ENCODE data around the gene ZNF579. TPM values are rescaled to one million over a fixed set of nuclear protein-coding genes. Genes with fewer than 3 reads are reported as not detected.
A peak's percentile ranks its signal among the peaks of the same experiment; 100 is the strongest.
"Not testable (repeated sequence)": the region's sequence is repeated elsewhere in the genome, so short reads cannot be mapped to it uniquely, and the experiment has no call there.

ZNF579 gene
- total RNA-seq, 1 donor from 2014 or later, result 4.5 TPM

DNA sequence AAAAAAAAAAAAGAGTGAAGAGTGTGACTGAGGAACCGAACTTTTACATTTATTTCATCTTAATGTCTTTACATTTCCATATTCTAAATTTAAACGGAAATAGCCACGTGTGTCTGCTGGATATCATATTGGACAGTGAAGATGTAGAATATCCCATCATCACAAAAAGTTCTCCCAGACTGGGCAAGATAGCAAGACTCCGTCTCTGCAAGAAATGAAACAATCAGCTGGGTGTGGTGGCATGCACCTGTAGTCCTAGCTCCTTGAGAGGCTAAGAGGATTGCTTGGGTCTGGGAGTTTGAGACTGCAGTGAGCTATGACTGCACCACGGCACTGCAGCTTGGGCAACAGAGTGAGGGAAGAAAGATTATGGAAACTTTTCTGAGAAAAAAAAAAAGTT is 3.9 kb downstream of the ZNF579 start:
- no peak for ATAC-seq
- DNase-seq (ENCODE audit: low spot score), result no peak

DNA sequence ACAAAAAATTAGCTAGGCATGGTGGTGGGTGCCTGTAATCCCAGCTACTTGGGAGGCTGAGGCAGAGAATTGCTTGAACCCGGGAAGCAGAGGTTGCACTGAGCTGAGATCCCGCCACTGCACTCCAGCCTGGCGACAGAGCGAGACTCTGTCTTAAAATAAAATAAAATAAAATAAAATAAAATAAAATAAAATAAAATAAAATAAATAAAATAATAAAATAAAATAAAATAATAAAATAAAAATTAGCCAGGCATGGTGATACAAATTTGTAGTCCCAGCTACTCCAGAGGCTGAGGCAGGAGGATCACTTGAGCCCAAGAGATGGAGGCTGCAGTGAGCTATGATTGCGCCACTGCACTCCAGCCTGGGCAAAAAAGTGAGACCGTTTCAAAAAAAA is 6.7 kb downstream of the ZNF579 start:
- ATAC-seq; DNase-seq (ENCODE audit: low spot score): not testable (repeated sequence)

DNA sequence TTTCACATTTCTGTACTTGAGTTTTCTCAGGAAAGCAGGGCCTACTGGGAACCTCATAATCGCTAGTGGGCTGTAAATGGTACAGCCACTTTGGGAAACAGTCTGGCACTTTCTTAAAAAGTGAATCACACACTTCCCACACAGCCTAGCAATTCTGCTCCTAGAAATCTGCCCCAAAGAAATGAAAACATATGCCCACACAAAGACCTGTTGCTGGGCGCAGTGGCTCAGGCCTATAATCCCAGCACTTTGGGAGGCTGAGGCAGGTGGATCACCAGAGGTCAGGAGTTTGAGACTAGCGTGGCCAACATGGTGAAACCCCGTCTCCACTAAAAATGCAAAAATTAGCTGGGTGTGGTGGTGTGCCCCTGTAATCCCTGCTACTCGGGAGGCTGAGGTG is 11.2 kb downstream of the ZNF579 start:
- not testable (repeated sequence) for DNase-seq (ENCODE audit: low spot score); ATAC-seq

DNA sequence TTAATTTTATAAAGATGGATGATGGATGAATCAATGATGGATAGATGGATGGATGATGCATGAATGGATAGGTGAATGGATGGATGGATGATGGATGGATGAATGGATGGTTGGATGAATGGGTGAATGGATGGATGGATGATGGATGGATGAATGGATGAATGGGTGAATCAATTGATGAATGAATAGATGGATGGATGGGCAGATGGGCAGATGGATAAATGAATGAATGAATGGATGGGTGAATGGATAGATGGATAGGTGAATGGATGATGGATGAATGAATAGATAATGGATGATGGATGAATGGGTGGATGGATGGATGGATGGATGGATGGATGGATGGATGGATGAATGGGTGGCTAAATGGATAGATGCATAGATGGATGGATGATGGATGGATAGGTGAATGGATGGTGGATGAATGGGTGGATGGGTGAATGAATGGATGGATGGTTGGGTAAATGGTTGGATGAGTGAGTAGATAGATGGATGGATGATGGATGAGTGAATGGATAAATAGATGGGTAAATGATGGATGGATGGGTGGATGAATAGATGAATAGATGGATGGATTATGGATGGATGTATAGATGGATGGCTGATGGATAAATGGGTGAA is 12.8 kb downstream of the ZNF579 start:
- ATAC-seq, result no peak

DNA sequence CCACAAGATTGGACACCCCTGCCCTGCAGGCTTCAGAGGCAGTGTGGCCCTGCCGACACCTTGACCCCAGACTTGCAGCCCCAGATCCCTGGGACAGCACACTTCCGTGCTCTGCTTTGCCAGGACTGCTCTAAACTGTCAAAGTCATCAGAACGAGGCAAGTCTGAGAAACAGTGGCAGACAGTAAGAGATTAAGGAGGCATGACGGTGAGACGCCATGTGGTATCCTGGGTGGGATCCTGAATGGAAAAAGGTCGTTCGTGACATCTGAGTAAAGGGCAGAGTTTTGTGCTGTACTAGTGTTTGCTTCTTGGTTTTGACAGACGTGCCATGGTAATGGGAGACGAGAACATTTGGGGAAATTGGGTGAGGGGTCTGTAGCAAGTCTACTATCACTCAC is 13.8 kb downstream of the ZNF579 start:
- DNase-seq (ENCODE audit: low spot score), result no peak
- ATAC-seq, result no peak

More for the DNA sequence above, 12.8 kb downstream of the ZNF579 start:
- no peak for DNase-seq (ENCODE audit: low spot score)

DNA sequence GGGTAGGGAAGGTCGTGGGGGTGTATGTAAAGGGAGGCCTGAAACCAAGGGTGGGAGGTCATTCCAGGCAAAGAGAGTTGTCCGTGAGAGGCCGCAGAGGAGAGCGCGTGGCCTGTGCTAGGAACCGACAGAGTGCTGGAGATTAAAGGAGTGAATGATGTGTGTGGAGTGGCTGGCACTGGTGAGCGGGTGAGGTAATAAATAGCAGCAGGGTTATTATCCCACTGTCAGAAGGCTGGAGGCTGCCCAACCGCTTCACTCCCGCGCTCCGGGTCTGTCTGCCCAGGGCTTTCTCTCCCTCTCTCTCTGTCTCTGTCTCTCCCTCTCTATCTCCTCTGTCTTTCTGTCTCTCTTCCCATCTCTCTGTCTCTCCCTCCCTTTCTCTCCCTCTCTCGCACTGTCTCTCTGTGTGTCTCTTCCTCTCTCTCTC is 17.4 kb downstream of the ZNF579 start:
- ATAC-seq (no peak), DNase-seq (ENCODE audit: low spot score) (no peak)

DNA sequence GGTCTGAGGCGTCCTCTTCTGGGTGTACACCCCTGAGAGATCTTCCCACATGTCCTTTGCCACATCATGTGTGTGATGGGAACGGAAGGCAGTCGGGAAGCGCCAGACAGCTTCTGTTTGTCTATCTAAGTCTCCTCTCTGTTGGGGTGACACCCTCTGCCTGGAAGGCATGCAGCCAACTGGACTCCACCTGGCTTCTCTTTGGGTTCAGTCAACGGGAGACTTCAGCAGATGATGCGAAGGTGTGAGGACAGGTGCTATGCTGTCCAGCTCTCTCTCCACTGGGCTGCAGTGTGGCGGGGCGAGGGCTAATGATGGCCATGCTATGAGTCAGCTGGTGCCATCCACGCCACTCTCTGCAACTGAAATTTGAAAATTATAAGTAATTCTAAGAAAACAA is 21.0 kb downstream of the ZNF579 start:
- DNase-seq (ENCODE audit: low spot score) (no peak), ATAC-seq (no peak)

DNA sequence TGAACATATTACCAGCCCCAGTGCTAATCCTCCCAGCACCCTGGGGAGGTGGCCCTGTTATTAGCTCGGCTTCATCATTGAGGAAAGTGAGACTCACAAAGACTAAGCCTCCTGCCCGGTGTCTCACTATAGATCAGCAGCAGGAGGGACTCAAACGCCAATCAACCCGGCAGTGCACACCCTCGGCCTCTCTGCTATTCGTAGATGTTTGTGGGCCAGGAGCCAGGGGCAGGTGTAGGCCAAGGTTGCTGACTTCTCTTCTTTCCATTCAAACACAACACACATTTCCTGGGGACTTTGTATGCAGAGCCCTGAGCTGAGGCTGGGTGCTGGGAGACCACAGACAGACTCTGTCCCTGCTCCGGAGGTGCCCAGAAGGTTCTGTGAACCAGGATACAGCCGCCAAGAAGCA is 25.9 kb downstream of the ZNF579 start:
- DNase-seq (ENCODE audit: low spot score), result no peak
- ATAC-seq, result no peak

DNA sequence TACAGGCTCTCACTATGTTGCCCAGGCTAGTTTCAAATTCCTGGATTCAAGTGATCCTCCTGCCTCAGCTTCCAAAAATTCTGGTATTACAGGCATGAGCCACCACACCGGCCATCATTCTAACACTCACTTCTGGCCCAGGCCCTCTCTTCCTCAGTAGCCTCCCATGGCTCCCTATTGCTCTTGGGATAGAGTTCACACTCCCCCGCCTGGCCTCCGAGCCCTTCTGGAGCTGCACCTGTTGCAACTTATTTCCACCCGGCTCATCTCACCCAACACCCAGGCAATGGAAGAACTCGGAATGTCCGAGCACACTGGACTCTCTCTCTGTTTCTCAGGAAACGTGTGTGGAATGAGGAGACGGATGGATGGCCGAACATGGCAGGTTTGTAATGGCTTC is 26.3 kb downstream of the ZNF579 start:
- ATAC-seq, result no peak
- no peak for DNase-seq (ENCODE audit: low spot score)

DNA sequence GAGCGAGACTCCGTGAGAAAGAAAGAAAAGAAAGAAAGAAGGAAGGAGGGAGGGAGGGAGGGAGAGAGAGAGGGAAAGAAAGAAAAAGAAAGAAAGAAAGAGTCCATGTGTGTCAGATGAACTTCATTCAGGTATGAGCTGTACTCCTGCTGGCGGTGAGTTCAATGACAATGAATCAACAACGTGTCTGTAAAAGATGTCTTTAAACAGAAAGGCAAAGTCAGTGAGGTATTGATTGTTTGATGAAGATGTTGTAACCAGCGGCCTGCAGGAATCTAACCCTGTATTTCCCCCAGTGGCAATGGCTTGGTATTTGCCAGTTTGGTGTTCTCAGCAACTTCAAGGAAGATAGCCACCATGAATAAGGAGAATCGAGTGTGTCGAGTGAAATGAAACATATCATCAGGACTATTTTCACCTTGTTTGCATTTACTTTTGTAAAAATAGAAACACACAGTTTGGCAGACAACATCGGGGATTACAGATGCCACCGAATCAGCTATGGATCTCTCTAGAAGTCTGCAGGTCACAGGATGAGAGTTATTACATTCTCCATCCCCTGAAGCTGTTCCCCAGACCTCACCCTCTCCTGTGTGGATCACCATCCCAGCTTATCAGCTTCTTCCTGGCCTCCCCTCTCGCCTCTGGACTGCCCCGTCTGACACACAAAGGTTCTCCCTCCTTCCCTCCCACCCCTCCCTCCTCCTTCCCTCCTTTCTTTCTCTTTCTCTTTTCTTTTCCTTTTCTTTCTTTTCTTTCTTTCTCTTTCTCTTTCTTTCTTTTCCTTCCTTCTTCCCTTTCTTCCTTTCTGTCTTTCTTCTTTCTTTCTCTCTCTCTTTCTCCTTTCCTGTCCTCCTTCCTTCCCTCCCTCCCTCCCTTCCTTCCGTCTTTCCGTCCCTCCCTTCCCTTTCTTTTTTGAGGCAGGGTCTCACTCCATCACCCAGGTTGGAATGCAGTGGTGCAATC is 27.1 kb downstream of the ZNF579 start:
- ATAC-seq, result no peak
- no peak for DNase-seq (ENCODE audit: low spot score)

DNA sequence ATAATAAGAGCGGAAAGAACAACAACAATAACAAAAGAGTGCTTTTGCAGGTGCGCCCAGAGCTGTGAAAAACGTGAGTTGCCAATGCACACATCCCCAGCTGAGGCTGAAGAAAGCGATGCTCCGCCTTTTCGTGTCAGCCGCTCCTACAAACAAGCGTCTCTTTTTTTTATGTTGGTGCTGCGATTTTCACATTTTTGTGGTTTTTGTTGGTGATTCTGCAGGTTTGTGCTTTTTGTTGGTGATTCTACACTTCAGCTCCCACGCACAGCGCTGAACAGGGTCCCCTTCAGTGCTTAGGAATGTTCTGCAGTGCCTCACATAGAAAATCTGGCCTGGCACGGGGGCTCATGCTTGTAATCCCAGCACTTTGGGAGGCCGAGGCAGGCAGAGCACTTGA is 28.0 kb downstream of the ZNF579 start:
- ATAC-seq (no peak), DNase-seq (ENCODE audit: low spot score) (no peak)

DNA sequence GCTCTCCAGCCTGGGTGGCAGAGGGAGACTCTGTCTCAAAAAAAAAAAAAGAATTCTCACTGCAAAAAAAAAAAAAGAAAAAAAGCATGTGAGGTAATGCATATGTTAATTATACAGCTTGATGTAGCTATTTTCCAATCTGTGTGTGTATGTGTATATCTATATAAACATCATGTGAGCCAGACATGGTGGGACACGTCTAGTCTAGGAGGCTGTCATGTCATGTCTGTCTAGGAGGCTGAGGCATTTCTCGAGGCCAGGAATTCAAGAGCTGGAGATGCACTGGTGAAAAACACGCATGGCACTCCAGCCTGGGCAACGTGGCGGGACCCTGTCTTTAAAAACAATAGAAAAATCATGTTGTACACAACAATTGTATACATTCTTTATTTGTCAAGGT is 28.4 kb downstream of the ZNF579 start:
- DNase-seq (ENCODE audit: low spot score) (no peak), ATAC-seq (no peak)

DNA sequence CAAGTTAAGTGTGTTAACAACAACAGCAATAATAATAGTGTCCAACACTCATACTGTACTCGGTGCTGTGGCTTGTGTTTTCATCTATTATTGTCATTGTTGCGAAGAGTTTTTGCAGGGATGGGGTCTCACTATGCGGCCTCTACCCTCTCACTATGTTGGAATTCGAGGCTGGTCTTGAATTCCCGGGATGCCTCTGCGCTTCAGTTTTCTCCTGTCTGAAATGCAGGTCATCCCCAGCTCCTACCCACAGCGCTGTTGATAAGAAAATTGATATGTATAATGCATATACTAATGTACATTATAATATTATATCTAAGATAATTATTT is 30.4 kb downstream of the ZNF579 start:
- ATAC-seq, result no peak
- DNase-seq (ENCODE audit: low spot score), result no peak

DNA sequence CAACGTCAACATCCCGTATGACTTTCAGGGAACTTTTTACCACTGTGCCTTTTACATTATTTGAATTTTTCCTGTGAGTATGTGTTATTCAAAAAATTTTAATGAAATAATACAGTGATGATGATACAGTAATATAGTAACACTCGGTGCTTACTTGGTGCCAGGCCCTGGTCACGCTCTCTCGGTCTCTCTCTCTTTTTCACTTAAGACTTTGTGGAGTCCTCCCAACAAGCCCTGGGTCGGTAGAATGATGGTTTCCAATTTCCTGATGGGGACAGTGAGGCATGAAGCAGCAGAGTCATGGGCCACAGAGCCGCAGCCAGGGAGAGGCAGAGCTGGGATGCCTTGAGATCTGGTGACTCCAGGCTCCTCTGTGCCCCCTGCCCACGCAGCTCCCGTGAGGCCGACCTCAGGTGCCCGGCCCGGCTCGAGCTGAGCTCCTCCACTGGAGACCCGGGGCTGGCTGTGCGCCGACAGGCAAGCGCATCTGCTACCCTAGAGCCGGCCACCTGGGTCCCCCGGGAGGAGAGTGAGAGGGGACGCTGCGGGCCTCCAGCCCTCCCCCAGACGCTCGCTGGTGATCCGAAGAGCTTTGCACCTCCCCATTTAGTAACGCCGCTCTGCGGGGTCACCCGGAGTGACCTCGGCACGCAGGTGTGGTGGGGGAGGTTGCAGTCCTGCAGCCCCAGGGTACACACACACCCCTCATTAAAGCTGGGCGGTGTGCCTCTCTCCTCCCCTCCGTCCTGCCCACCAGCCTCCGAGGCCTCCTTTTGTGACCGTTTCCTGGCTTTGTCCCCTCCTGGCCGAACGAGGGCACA is 30.9 kb downstream of the ZNF579 start:
- ATAC-seq (peak; percentile 24), DNase-seq (ENCODE audit: low spot score) (no peak)

DNA sequence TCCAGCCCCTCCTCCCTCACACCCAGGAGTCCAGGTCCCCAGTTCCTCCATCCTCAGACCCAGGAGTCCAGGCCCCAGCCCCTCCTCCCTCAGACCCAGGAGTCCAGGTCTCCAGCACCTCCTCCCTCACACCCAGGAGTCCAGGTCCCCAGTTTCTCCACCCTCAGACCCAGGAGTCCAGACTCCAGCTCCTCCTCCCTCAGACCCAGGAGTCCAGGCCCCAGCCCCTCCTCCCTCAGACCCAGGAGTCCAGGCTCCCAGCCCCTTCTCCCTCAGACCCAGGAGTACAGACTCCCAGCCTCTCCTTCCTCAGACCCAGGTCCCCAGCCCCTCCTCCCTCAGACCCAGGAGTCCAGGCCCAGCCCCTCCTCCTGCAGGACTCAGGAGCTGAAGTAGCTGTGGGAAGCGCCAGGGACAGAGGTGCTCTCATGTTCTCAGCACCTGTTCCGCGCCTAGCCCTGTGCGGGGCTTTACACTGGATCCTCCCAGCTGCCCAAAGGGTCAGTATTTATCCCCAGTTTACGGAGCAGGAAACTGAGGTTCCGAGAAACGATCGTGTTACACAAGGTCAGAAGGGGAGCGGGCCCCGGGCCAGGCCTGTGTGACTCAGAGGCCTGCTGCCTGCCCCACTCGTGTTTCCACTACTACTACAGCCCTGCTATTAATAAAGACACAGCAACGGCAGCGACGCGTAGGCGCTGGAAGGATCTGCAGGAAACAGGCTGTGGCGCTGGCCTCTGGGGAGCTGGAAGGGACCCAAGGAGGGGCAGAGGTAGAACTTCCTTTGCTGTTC is 33.6 kb downstream of the ZNF579 start:
- DNase-seq (ENCODE audit: low spot score) (peak; percentile 53), ATAC-seq (peak; percentile 69)

DNA sequence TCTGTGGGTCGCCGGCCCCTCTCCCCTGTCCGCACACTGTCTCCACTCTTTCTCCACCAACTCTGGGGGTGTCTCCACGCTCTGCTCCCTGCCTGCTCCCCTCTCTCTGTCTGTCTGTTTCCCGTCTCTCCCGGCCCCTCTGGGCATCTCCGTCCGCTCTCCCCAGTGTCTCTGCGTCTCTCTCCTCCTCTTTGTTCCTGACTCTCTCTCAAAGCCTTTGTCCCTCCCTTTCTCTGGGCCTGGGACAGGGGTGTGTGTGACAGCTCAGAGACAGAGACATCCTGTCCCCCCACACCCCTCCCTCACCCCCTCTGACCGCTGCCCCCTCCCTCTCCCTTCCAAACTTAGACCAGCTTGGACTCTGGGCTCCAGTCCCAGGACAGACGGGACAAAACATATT is 34.6 kb downstream of the ZNF579 start:
- DNase-seq (ENCODE audit: low spot score) (no peak), ATAC-seq (no peak)

DNA sequence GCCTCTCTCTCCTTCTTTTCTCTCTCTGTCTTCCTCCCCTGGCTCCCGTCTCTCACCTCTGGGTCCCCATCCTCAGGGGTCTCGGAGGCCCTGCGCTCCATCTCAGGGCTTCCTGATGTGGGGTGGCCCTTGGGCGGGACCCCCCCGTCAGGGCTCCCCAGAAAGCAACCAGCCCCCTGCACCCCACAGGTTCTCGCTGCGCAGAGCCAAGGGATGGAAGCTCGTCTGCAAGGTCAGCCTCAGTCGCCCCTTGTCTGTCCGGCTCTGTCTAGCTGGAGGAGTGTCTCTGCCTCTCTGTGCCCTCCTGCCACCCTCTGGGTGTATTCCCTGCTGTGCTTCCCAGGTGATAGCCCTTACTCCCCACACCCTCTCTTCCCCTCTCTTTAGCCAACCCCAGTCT is 35.2 kb downstream of the ZNF579 start, which contains the start of gene SBK3:
Gene SBK3 (minus strand): TSS at position 101 of the 400 bp plus-strand sequence. CDS start 0 bp downstream, at position 101.
- ATAC-seq, result no peak
- no peak for DNase-seq (ENCODE audit: low spot score)

DNA sequence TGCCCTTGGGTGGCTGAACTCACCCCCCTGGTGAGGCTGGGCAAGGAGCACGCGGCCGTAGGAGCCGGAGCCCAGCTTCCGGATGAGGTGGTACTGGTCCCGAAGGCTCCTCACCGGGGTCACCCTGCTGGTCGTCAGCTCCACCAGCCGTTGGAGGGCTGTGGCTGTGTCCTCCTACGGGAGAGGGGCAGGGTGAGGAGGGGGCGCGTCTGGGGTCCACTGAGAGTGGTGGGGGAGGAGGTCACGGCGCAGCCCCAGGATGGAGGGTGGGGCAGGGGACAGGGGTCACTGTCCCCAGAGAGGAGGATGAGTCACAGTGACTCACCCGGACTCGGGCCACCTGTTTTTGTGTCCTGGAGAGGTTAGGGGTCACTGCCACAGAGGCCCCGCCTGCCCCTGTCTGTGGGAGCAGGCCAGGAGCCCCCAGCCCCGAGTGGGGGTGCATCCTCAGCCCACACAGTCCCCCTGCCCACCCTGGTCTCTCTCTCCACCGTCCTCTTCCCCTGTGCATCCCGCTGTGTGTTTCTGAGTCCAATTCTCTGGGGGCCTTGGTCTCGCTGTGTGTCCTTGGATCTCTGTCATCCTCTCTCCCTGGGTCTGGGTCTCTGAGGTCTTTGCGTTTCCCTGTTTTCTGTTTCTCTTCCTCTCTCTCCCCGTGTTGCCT is 35.7 kb downstream of the ZNF579 start:
- no peak for DNase-seq (ENCODE audit: low spot score)
- no peak for ATAC-seq

DNA sequence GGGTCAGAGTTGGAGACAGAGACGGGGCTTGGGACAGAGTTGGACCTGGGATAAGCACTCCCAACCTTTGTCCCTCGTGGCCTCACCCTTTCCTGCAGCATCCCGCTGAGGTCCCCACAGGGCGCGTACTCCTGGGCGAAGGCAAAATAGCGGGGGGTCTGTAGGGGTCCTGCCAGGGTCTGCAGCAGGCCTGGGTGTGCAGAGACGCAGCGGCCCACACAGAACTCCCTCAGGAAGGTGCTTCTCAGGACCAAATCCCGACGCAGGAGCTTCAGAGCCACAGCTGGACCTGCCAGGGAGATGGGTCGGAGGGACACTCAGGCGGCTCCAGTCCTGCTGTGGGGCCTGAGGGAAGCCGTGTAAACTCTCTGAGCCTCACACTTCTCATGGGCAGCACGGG is 36.6 kb downstream of the ZNF579 start:
- ATAC-seq, result no peak
- no peak for DNase-seq (ENCODE audit: low spot score)

DNA sequence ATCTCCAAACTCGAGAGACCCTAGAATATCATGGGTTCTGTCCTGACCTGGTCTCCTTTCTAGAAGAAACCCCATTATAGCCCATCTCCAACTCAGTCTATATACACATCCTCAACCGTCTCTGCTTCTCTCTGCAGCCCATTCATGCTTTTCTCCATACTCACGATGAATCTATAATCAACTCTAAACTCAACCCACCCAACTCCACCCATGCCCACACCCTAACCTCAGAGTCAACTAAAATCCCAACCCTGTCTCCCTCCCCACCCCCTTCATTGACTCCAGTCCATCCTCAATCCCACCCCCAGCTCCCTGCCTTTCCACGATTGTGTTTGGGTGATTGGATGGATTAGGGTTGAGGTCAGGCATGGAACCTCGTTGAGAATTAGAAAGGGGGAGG is 37.1 kb downstream of the ZNF579 start:
- ATAC-seq (no peak), DNase-seq (ENCODE audit: low spot score) (no peak)
